PFSK-1 (cell line): Measurements from ENCODE around the gene HINT3.

Source experiments
- SIN3A ChIP-seq: IDR thresholded peaks from 2 replicates; pipeline ENCODE4 v1.6.1; 2012; ENCODE audit warnings: mild to moderate bottlenecking, low read length, moderate library complexity, borderline replicate concordance; ENCODE audit not compliant: insufficient read depth
- TAF1 ChIP-seq: IDR thresholded peaks from 2 replicates; pipeline ENCODE4 v1.6.1; 2012; ENCODE audit warnings: low read length, control low read depth, borderline replicate concordance; ENCODE audit not compliant: insufficient read depth

DNA sequence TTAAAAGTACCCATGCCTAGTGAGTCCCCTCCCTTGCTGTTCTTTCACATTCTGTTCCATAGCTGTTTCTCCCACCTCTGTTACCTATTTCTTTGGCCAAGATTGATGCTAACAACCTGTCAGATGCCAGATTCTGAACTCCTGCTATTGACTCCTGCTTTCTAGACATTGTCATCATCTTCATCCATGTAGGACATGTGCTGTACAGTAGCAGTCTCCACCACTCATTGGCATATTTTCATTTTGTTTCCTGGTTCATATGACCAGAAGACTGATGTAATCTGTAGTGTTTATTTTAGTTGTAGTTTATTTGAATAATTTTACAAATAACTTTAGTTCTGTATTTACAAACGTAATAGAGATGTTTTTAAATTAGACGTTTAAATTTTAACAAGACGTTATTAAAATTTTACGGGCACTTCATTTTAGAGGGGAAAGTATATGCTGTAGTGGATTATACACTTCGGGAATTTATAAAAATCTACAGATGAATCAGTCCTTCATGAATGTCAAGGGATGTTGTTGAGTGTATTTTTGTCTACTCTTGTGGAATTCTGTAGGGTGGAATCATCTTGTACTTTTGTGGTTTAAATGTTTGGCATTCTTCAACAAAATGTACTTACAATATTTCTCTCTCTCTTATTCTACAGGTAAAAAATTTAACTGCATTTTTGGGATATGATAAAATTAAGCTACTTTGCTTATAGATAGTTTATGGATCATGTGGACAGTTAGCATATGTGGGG is 63.9 kb downstream of the HINT3 start:
- TF ChIP-seq TAF1 (no peak), SIN3A (no peak)
